ENCODE results near the gene FKBP5. TPM values are rescaled to one million over a fixed set of nuclear protein-coding genes. Genes with fewer than 3 reads are reported as not detected.
"Not testable (repeated sequence)": the region's sequence is repeated elsewhere in the genome, so short reads cannot be mapped to it uniquely, and the experiment has no call there.

FKBP5 gene
- total and polyA plus RNA-seq, 2 donors from 2014 or later, result 45.6 to 267 TPM

DNA sequence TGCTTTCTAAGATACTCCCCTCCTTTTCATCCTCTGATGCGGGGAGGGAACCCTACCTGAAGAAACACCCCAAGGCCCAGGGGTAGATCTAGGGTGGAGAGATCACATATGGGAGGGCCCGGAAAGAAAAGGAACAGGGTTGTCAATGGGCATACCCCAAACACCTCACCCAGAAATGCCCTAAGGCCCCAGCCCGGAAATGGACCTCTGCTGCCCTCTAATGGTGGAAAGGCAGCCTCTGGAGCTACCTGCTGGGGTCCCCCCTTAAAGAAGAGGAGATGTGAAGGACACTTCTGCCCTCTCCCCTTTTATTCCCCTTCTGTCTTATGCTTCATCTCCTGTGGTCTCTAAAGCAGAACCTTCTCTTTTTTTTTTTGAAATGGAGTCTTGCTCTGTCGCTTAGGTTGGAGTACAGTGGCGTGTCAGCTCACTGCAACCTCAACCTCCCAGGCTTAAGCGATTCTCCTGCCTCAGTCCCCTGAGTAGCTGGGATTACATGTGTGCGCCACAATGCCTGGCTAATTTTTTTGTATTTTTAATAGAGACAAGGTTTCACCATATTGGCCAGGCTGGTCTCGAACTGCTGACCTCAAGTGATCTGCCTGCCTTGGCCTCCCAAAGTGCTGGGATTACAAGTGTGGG is 47.7 kb upstream of the FKBP5 start:
- no peak overlapping the region for H3K27ac ChIP-seq (ENCODE audit: low read depth in 2 of 2, low read length in 2 of 2)
- H3K27me3 ChIP-seq (ENCODE audit: control insufficient read depth, insufficient read depth, low read length), result no peaks in the 10 kb centered on the region
- no peak overlapping the region for H3K4me3 ChIP-seq (ENCODE audit: low read length in 3 of 3)
- TF ChIP-seq CTCF (IDR thresholded peaks at IDR 0.05; ENCODE audit: borderline replicate concordance, extremely low read depth, insufficient read depth), result peak; percentile 89
- FAIRE-seq (no peak), DNase-seq (peak; percentile 81 to 87 (median 85))
- H3K9me3 ChIP-seq (ENCODE audit: control insufficient read depth in 2 of 3, insufficient read depth in 1 of 3, low read length in 3 of 3), result no peaks in the 10 kb centered on the region
- intact Hi-C loops (cut with DNase I), result loop anchor here (5.0 kb wide), 2 partner anchors 154 to 214 kb away; no protein-coding TSS in a partner anchor
- no peaks in the 10 kb centered on the region for H3K36me3 ChIP-seq (ENCODE audit: control insufficient read depth in 2 of 3, insufficient read depth in 3 of 3, low read length in 3 of 3)
- H3K9ac ChIP-seq (ENCODE audit: low read length in 3 of 3), result no peak overlapping the region
- peaks cover 3 to 24% (median 18%) of the 10 kb centered on the region in 3 donors for H3K4me1 ChIP-seq (ENCODE audit: control insufficient read depth in 2 of 3, insufficient read depth in 2 of 3, low read depth in 1 of 3, low read length in 3 of 3)

DNA sequence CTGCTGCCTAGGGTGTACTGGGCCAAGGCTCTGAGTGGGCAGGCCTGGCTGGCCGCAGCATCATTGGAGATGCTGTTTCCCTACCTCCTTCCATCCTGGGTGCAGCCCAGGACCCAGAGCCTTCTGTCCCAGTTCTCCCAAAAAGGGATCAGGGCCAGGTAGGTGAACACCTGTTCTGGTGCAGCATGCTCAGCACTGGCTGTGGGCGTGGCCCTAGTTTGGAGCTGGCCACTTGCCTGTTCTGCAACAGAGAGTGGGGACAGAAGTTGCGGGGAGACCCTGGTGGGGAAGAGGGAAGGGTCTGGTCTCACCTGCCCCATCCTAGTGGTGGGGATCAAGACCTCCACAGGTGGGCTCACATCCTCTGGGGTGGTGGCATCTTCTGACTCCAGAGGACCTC is 46.7 kb upstream of the FKBP5 start:
- no peaks in the 10 kb centered on the region for H3K27me3 ChIP-seq (ENCODE audit: control insufficient read depth, insufficient read depth, low read length)
- DNase-seq, result no peak
- intact Hi-C loops (cut with DNase I), result loop anchor here (5.0 kb wide), 2 partner anchors 153 to 213 kb away; no protein-coding TSS in a partner anchor
- no peak for TF ChIP-seq CTCF (IDR thresholded peaks at IDR 0.05; ENCODE audit: borderline replicate concordance, extremely low read depth, insufficient read depth)
- no peak overlapping the region for H3K27ac ChIP-seq (ENCODE audit: low read depth in 2 of 2, low read length in 2 of 2)
- FAIRE-seq, result no peak
- peaks cover 3 to 28% (median 20%) of the 10 kb centered on the region in 3 donors for H3K4me1 ChIP-seq (ENCODE audit: control insufficient read depth in 2 of 3, insufficient read depth in 2 of 3, low read depth in 1 of 3, low read length in 3 of 3)
- no peaks in the 10 kb centered on the region for H3K36me3 ChIP-seq (ENCODE audit: control insufficient read depth in 2 of 3, insufficient read depth in 3 of 3, low read length in 3 of 3)
- H3K9ac ChIP-seq (ENCODE audit: low read length in 3 of 3), result no peak overlapping the region
- H3K4me3 ChIP-seq (ENCODE audit: low read length in 3 of 3), result no peak overlapping the region
- H3K9me3 ChIP-seq (ENCODE audit: control insufficient read depth in 2 of 3, insufficient read depth in 1 of 3, low read length in 3 of 3), result no peaks in the 10 kb centered on the region

GRCh38 chr6:35734319-35734718 is 45.6 kb upstream of the FKBP5 start:
- H3K9me3 ChIP-seq (ENCODE audit: control insufficient read depth in 2 of 3, insufficient read depth in 1 of 3, low read length in 3 of 3); FAIRE-seq; H3K9ac ChIP-seq (ENCODE audit: low read length in 3 of 3); H3K27ac ChIP-seq (ENCODE audit: low read depth in 2 of 2, low read length in 2 of 2); H3K36me3 ChIP-seq (ENCODE audit: control insufficient read depth in 2 of 3, insufficient read depth in 3 of 3, low read length in 3 of 3); intact Hi-C loops (cut with DNase I); H3K4me3 ChIP-seq (ENCODE audit: low read length in 3 of 3); H3K27me3 ChIP-seq (ENCODE audit: control insufficient read depth, insufficient read depth, low read length); DNase-seq: not testable (repeated sequence)
- H3K4me1 ChIP-seq (ENCODE audit: control insufficient read depth in 2 of 3, insufficient read depth in 2 of 3, low read depth in 1 of 3, low read length in 3 of 3), result peaks cover 0 to 29% (median 22%) of the 10 kb centered on the region in 3 donors

- H3K9ac ChIP-seq (ENCODE audit: low read length in 3 of 3), result peak overlapping the region in 1 of 3 donors; percentile 80
- no peak overlapping the region for H3K4me3 ChIP-seq (ENCODE audit: low read length in 3 of 3)
- TF ChIP-seq CTCF (IDR thresholded peaks at IDR 0.05; ENCODE audit: borderline replicate concordance, extremely low read depth, insufficient read depth), result no peak
- FAIRE-seq (no peak), DNase-seq (no peak)
- no peak overlapping the region for H3K27ac ChIP-seq (ENCODE audit: low read depth in 2 of 2, low read length in 2 of 2)
- intact Hi-C loops (cut with DNase I), result no loop called here
- H3K36me3 ChIP-seq (ENCODE audit: control insufficient read depth in 2 of 3, insufficient read depth in 3 of 3, low read length in 3 of 3), result no peaks in the 10 kb centered on the region
- peaks cover 0 to 35% (median 29%) of the 10 kb centered on the region in 3 donors for H3K4me1 ChIP-seq (ENCODE audit: control insufficient read depth in 2 of 3, insufficient read depth in 2 of 3, low read depth in 1 of 3, low read length in 3 of 3)
- no peaks in the 10 kb centered on the region for H3K9me3 ChIP-seq (ENCODE audit: control insufficient read depth in 2 of 3, insufficient read depth in 1 of 3, low read length in 3 of 3)
- H3K27me3 ChIP-seq (ENCODE audit: control insufficient read depth, insufficient read depth, low read length), result no peaks in the 10 kb centered on the region
Measured at GRCh38 chr6:35733633-35734032, 44.9 kb upstream of the FKBP5 start.

Measured in kidney (tissue), 14 donors.